Thoracic aorta (tissue), 2 donors: ENCODE data around the gene DNAH10. TPM values are rescaled to one million over a fixed set of nuclear protein-coding genes. Genes with fewer than 3 reads are reported as not detected.
A peak's percentile ranks its signal among the peaks of the same experiment; 100 is the strongest.
"Not testable (repeated sequence)": the region's sequence is repeated elsewhere in the genome, so short reads cannot be mapped to it uniquely, and the experiment has no call there.

Experiments used
- ATAC-seq: fragments of 150-250 bp; one replicate; pipeline ENCODE4 v1.8.0; 2017; ENCODE audit warnings: low read depth; ENCODE audit not compliant: insufficient number of reproducible peaks, low FRiP score
- DNase-seq: peaks from one replicate; pipeline ENCODE4 v3.0.0-alpha.2; 2020; ENCODE audit warnings: low spot score
- H3K27ac ChIP-seq, 2 donors: fragments of 200-600 bp; sonication (generic); 1 replicate in 1 of 2; 2 replicates in 1 of 2; pipeline ENCODE4 v1.5.1; 2016; ENCODE audit warnings: mild to moderate bottlenecking in 2 of 2, moderate library complexity in 2 of 2
- H3K27me3 ChIP-seq: fragments of 200-600 bp; sonication (generic); replicated peaks from 2 replicates; pipeline ENCODE4 v1.6.0; 2016; ENCODE audit warnings: mild to moderate bottlenecking; ENCODE audit not compliant: insufficient read depth
- H3K36me3 ChIP-seq: fragments of 200-600 bp; sonication (generic); one replicate; pipeline ENCODE4 v1.5.1; 2016
- H3K4me1 ChIP-seq, 2 donors: fragments of 200-600 bp; sonication (generic); 1 replicate in 1 of 2; 2 replicates in 1 of 2; pipeline versions ENCODE4 v1.5.1 to v1.6.0; 2016; ENCODE audit warnings: low read depth in 2 of 2, mild to moderate bottlenecking in 1 of 2; ENCODE audit not compliant: control insufficient read depth in 1 of 2
- H3K4me3 ChIP-seq: fragments of 200-600 bp; sonication (generic); 2 replicates; pipeline ENCODE4 v1.5.1; 2016; ENCODE audit warnings: mild to moderate bottlenecking
- H3K9me3 ChIP-seq: fragments of 200-600 bp; sonication (generic); 2 replicates; pipeline ENCODE4 v1.5.1; 2016
- total RNA-seq, 2 donors: library from RNA; depleted of rRNA; stranded (reverse); fragments of >200 nt; gene quantifications; one replicate each; pipeline versions ENCODE4 v1.1.0 to v1.2.3, GENCODE V29; 2016
- TF ChIP-seq, protein P1 (sequence below): fragments of 200-600 bp; sonication (generic); IDR thresholded peaks from one replicate; pipeline ENCODE4 v1.5.1; 2019; ENCODE audit warnings: antibody characterized with exemption

The DNAH10 gene
- total RNA-seq, 2 donors from 2014 or later, result under 0.01 to 0.14 TPM

DNA sequence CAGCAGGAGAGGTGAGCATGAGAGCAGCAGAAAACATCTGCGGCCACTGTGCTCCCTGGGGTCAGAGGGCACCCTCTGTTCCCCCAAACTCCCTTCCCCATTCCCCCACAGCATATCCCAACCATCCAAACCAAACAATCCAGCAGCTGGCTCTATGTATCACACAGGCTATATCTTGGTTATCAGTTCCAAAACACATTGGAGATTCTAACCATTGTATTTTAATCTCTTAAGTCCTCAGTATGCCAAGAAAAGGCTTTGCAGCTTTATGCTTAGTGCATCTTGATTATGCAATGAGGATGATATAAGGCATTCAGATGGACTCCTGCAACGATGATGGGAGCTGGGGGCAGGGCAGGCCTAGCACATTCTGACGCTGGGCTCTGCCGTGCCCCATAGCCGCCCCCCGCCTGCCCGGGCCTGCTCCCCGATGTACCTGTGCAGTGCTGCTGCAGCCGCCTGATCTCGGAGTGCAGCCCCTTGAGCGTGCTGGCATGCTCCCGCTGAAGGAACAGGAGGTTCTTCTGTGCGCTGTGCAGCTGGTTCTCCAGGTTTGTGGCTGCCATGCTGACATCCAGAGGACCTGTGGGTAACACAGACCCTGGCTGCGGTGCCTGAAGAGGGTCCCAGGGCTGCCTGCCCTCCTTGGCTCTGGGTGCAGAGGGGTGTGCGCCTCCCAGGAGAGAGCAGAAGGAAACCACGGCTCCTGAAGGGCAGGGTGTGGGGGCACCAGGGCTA is 181.0 kb downstream of the DNAH10 start:
- Histone ChIP-seq H3K4me3 (no peak overlapping the region), H3K4me1 (peaks cover 0 to 24% of the 10 kb centered on the region in 2 donors), H3K27me3 (no peaks in the 10 kb centered on the region), H3K9me3 (peaks cover 4% of the 10 kb centered on the region), H3K36me3 (peaks cover 23% of the 10 kb centered on the region), H3K27ac (peak overlapping the region; percentile 60 to 65)
- DNase-seq (no peak), ATAC-seq (no peak)
- TF ChIP-seq, protein P1, sequence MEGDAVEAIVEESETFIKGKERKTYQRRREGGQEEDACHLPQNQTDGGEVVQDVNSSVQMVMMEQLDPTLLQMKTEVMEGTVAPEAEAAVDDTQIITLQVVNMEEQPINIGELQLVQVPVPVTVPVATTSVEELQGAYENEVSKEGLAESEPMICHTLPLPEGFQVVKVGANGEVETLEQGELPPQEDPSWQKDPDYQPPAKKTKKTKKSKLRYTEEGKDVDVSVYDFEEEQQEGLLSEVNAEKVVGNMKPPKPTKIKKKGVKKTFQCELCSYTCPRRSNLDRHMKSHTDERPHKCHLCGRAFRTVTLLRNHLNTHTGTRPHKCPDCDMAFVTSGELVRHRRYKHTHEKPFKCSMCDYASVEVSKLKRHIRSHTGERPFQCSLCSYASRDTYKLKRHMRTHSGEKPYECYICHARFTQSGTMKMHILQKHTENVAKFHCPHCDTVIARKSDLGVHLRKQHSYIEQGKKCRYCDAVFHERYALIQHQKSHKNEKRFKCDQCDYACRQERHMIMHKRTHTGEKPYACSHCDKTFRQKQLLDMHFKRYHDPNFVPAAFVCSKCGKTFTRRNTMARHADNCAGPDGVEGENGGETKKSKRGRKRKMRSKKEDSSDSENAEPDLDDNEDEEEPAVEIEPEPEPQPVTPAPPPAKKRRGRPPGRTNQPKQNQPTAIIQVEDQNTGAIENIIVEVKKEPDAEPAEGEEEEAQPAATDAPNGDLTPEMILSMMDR, result no peak

DNA sequence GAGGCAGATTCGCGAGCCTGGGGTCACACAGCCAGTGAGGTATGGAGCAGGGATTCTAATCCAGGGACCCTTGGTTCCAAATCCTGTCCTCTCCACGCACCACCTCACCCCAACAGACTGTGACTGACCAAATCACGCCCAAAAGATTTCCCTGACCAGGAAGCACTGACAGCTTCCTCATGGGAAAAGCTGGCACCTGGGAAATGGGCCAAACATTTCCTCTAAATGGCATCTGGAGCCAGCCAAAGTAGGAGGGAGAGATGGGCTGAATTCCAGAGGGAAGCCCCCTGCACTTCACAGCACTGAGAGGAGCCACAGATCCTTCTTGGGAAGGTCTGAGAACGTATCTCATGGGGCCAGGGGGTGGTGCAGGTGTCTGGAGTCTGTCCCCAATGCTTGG is 181.7 kb downstream of the DNAH10 start:
- peaks cover 0 to 24% of the 10 kb centered on the region in 2 donors for H3K4me1 ChIP-seq
- ATAC-seq (no peak), DNase-seq (no peak)
- H3K4me3 ChIP-seq, result no peak overlapping the region
- peak overlapping the region in 1 of 2 donors; percentile 60 for H3K27ac ChIP-seq
- H3K27me3 ChIP-seq, result no peaks in the 10 kb centered on the region
- H3K36me3 ChIP-seq, result peaks cover 23% of the 10 kb centered on the region
- H3K9me3 ChIP-seq, result peaks cover 4% of the 10 kb centered on the region
- TF ChIP-seq, protein P1, result no peak

DNA sequence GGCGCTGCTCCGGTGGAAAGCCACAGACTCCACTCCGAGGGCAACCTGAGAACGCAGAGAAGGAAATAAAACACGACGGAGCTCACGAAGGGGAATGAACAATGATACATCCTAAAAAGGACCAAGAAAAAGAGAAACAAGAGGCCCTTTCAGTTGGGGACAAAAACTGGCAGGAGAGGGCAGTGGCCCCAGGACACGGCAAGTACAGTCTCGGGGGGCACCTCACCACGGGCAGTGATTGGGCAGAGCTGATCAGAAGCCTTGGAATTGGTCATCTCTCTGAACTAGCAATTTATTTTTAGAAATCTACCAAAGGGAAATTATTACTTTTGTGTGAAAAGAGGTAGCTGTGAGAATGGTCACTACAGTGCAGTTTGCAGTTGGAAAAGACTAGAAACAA is 182.6 kb downstream of the DNAH10 start:
- peaks cover 17% of the 10 kb centered on the region for H3K36me3 ChIP-seq
- TF ChIP-seq, protein P1, result no peak
- no peaks in the 10 kb centered on the region for H3K27me3 ChIP-seq
- H3K27ac ChIP-seq, result no peak overlapping the region
- H3K4me1 ChIP-seq, result peaks cover 0 to 24% of the 10 kb centered on the region in 2 donors
- ATAC-seq, result no peak
- H3K9me3 ChIP-seq, result peaks cover 4% of the 10 kb centered on the region
- no peak overlapping the region for H3K4me3 ChIP-seq
- no peak for DNase-seq

DNA sequence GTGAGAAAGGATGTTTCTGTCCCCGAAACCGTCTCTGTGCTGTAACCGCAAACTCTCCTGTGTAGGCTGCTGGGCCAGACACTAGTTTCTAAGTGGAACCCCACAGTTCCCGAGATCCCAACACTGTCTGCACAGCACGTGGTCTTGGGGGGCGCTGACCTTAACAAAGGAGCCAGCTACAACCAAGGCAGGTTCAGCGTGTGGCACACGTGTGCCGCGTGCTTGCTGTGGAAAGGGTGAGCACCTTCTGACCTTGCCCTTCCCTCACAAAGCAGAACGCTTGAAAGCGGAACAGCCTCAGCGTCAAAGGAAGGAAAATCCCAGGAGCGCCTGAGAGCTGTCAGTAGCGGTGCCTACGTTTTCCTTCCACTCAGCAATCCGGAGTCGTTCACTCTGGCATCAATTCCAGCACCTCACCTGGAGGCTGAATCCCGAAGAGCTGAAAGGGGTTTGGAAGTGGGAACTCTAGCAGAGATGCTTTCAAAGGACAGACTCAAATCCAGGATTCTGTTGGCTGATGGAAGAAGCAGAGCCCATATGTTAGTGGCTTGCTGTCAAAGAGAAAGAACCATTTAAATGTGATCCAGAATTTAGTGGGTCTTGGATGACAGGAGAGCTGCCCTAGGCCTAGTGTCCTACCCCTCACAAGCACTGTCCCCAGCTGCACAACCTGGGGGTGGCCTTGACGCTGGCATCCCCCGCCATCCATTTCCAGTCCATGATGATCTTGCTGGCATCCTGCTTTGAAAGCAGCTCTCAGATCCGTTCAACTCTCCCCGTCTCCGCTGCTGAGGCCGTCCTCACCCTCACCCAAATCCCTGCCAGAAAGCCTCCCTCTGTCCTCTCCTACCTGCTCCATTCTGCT is 183.4 kb downstream of the DNAH10 start:
- TF ChIP-seq, protein P1, result no peak
- Histone ChIP-seq H3K27me3 (no peaks in the 10 kb centered on the region), H3K36me3 (peaks cover 10% of the 10 kb centered on the region), H3K4me1 (peaks cover 2 to 32% of the 10 kb centered on the region in 2 donors), H3K4me3 (no peak overlapping the region), H3K27ac (no peak overlapping the region), H3K9me3 (peaks cover 4% of the 10 kb centered on the region)
- ATAC-seq, result no peak
- no peak for DNase-seq

DNA sequence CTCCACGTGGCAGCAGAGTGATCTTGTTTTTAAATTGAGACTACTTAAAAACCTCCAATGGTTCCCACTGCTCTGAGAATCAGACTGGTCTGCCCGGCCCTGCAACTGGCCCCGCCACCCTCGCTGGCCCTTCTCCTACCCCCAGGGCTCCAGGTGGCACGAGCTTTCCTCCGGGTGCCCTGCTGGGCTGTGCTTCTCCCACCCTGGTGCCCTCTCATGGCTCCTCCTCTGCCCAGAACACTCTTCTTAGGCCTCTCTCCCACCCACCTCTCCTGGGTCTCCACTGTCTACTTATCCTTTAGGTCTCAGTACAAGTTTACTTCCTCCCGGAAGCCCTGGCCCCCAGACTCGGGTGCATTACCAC is 184.0 kb downstream of the DNAH10 start:
- Histone ChIP-seq H3K9me3 (peaks cover 4% of the 10 kb centered on the region), H3K4me3 (no peak overlapping the region), H3K27ac (no peak overlapping the region), H3K27me3 (no peaks in the 10 kb centered on the region), H3K36me3 (peaks cover 8% of the 10 kb centered on the region), H3K4me1 (peaks cover 3 to 38% of the 10 kb centered on the region in 2 donors)
- TF ChIP-seq, protein P1, result no peak
- no peak for ATAC-seq
- DNase-seq, result no peak

DNA sequence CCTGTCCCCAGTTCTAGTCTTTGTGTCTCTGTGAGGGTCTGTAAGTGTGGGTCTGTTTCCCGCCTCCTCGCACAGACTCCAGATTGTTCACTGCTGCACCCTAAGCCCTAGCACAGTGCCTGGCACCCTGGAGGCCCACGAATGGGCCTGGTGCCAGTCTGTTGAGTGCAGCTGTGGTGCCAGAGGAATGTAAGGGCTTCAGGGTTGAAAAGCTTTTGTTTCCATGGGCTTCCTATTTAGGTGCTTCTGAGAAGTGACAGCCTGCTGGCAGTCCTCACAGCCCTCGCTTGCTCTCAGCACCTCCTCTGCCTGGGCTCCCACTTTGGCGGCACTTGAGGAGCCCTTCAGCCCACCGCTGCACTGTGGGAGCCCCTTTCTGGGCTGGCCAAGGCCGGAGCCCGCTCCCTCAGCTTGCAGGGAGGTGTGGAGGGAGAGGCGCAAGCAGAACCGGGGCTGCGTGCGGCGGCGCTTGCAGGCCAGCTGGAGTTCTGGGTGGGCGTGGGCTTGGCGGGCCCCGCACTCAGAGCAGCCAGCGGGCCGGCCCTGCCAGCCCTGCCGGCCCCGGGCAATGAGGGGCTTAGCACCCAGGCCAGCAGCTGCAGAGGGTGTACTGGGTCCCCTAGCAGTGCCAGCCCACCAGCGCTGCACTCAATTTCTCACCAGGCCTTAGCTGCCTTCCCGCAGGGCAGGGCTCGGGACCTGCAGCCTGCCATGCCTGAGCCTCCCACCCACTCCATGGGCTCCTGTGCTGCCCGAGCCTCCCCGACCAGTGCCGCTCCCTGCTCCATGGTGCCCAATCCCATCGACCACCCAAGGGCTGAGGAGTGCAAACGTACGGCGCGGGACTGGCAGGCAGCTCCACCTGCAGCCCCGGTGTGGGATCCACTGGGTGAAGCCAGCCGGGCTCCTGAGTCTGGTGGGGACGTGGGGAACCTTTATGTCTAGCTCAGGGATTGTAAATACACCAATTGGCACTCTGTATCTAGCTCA is 184.7 kb downstream of the DNAH10 start:
- not testable (repeated sequence) for H3K4me3 ChIP-seq, H3K9me3 ChIP-seq, ATAC-seq, DNase-seq, H3K27me3 ChIP-seq, H3K36me3 ChIP-seq, H3K27ac ChIP-seq
- H3K4me1 ChIP-seq, result peaks cover 3 to 43% of the 10 kb centered on the region in 2 donors

DNA sequence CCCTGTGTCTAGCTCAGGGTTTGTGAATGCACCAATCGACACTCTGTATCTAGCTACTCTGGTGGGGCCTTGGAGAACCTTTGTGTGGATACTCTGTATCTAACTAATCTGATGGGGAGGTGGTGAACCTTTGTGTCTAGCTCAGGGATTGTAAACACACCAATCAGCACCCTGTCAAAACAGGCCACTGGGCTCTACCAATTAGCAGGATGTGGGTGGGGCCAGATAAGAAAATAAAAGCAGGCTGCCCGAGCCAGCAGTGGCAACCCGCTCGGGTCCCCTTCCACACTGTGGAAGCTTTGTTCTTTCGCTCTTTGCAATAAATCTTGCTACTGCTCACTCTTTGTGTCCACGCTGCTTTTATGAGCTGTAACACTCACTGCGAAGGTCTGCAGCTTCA is 185.4 kb downstream of the DNAH10 start:
- H3K9me3 ChIP-seq, ATAC-seq, H3K4me3 ChIP-seq, H3K36me3 ChIP-seq, H3K27me3 ChIP-seq, DNase-seq, H3K27ac ChIP-seq: not testable (repeated sequence)
- H3K4me1 ChIP-seq, result peaks cover 10 to 43% of the 10 kb centered on the region in 2 donors
